Liver (tissue), 9 donors: ENCODE measurements around the gene IYD. TPM values are rescaled to one million over a fixed set of nuclear protein-coding genes. Genes with fewer than 3 reads are reported as not detected.
A peak's percentile ranks its signal among the peaks of the same experiment; 100 is the strongest.

ENCODE experiments used
- DNase-seq: peaks from one replicate; pipeline ENCODE4 v3.0.0-alpha.2; 2017; ENCODE audit warnings: low spot score
- H3K27ac ChIP-seq, 2 donors: one replicate each; pipeline ENCODE4 v1.7.0; 2013; ENCODE audit warnings: inconsistent platforms in 2 of 2, low read length in 2 of 2, control low read depth in 1 of 2, low read depth in 1 of 2, mild to moderate bottlenecking in 1 of 2
- H3K27me3 ChIP-seq, 4 donors: one replicate each; pipeline versions ENCODE4 v1.6.1 to v1.7.0; 2013; ENCODE audit warnings: low read length in 3 of 4, inconsistent platforms in 1 of 4, mild to moderate bottlenecking in 1 of 4, moderate library complexity in 1 of 4; ENCODE audit not compliant: control insufficient read depth in 4 of 4, insufficient read depth in 4 of 4
- H3K36me3 ChIP-seq, 4 donors: one replicate each; pipeline versions ENCODE4 v1.6.1 to v1.7.0; 2013; ENCODE audit warnings: low read length in 3 of 4, mild to moderate bottlenecking in 3 of 4, low read depth in 1 of 4, moderate library complexity in 1 of 4; ENCODE audit not compliant: control insufficient read depth in 4 of 4, insufficient read depth in 3 of 4
- H3K4me1 ChIP-seq, 4 donors: one replicate each; pipeline versions ENCODE4 v1.6.1 to v1.7.0; 2013; ENCODE audit warnings: low read length in 3 of 4, mild to moderate bottlenecking in 3 of 4, moderate library complexity in 1 of 4; ENCODE audit not compliant: control insufficient read depth in 4 of 4, insufficient read depth in 4 of 4
- H3K4me3 ChIP-seq, 3 donors: one replicate each; pipeline versions ENCODE4 v1.6.1 to v1.7.0; 2013; ENCODE audit warnings: low read length in 3 of 3, control low read depth in 1 of 3, low read depth in 1 of 3, mild to moderate bottlenecking in 1 of 3
- H3K9ac ChIP-seq, 2 donors: one replicate each; pipeline ENCODE4 v1.7.0; 2013; ENCODE audit warnings: low read length in 2 of 2, mild to moderate bottlenecking in 2 of 2, moderate library complexity in 2 of 2, control low read depth in 1 of 2, low read depth in 1 of 2
- H3K9me3 ChIP-seq, 4 donors: one replicate each; pipeline versions ENCODE4 v1.6.1 to v1.7.0; 2013; ENCODE audit warnings: low read length in 3 of 4; ENCODE audit not compliant: control insufficient read depth in 4 of 4
- CTCF ChIP-seq: fragments of 150-350 bp; IDR thresholded peaks from 2 replicates; pipeline ENCODE4 v1.5.1; 2017; ENCODE audit warnings: improper control_type of control experiment, low read depth, low read length; ENCODE audit not compliant: missing input control
- EGR1 ChIP-seq, 2 donors: IDR thresholded peaks; 2 replicates each; pipeline ENCODE4 v1.6.1; 2016 to 2018; ENCODE audit warnings: antibody characterized with exemption in 2 of 2, low read depth in 2 of 2
- FOXA1 ChIP-seq: IDR thresholded peaks from 2 replicates; pipeline ENCODE4 v1.6.1; 2016; ENCODE audit warnings: antibody characterized with exemption
- FOXA2 ChIP-seq: IDR thresholded peaks from 2 replicates; pipeline ENCODE4 v1.6.1; 2016; ENCODE audit warnings: antibody characterized with exemption
- GABPA ChIP-seq, 2 donors: IDR thresholded peaks in 1 of 2; conservative IDR thresholded peaks in 1 of 2; 2 replicates each; pipeline ENCODE4 v1.6.1; 2016; ENCODE audit warnings: antibody characterized with exemption in 2 of 2, mild to moderate bottlenecking in 1 of 2, moderate library complexity in 1 of 2
- HNF4A ChIP-seq, 2 donors: conservative IDR thresholded peaks; 2 replicates each; pipeline ENCODE4 v1.6.1; 2016; ENCODE audit warnings: antibody characterized with exemption in 2 of 2, mild to moderate bottlenecking in 2 of 2
- HNF4G ChIP-seq: IDR thresholded peaks from 2 replicates; pipeline ENCODE4 v1.6.1; 2016; ENCODE audit warnings: antibody characterized with exemption
- JUND ChIP-seq, 2 donors: IDR thresholded peaks; 2 replicates each; pipeline ENCODE4 v1.6.1; 2016; ENCODE audit warnings: antibody characterized with exemption in 2 of 2
- NR2F2 ChIP-seq: IDR thresholded peaks from 2 replicates; pipeline ENCODE4 v1.6.1; 2016; ENCODE audit warnings: antibody characterized with exemption
- RAD21 ChIP-seq, 2 donors: IDR thresholded peaks; 2 replicates each; pipeline ENCODE4 v1.6.1; 2016; ENCODE audit warnings: antibody characterized with exemption in 2 of 2, mild to moderate bottlenecking in 2 of 2
- REST ChIP-seq: IDR thresholded peaks from 2 replicates; pipeline ENCODE4 v1.6.1; 2016; ENCODE audit warnings: antibody characterized with exemption, mild to moderate bottlenecking
- RXRA ChIP-seq, 2 donors: IDR thresholded peaks; 2 replicates each; pipeline ENCODE4 v1.6.1; 2017 to 2018; ENCODE audit warnings: antibody characterized with exemption in 2 of 2, mild to moderate bottlenecking in 1 of 2
- SP1 ChIP-seq: IDR thresholded peaks from 2 replicates; pipeline ENCODE4 v1.6.1; 2018; ENCODE audit warnings: antibody characterized with exemption, mild to moderate bottlenecking
- TAF1 ChIP-seq: conservative IDR thresholded peaks from 2 replicates; pipeline ENCODE4 v1.6.1; 2016; ENCODE audit warnings: antibody characterized with exemption, mild to moderate bottlenecking
- YY1 ChIP-seq: IDR thresholded peaks from 2 replicates; pipeline ENCODE4 v1.6.1; 2016; ENCODE audit warnings: antibody characterized with exemption, mild to moderate bottlenecking
- ZBTB33 ChIP-seq: IDR thresholded peaks from 2 replicates; pipeline ENCODE4 v1.6.1; 2016; ENCODE audit warnings: antibody characterized with exemption
- WGBS: extraction: QIAGEN DNeasy Blood & Tissue Kit; methylation state at CpG from one replicate; pipeline ENCODE4 v1.1.7; 2013; 5-methylcytosine and 5-hydroxymethylcytosine counted together
- polyA plus RNA-seq, 2 donors: library from polyadenylated mRNA; stranded (reverse) in 1 of 2; unstranded in 1 of 2; fragments of 200-250 nt in 1 of 2; fragments of >200 nt in 1 of 2; fragmentation: Nextera tagmentation in 1 of 2; extraction: Ambion mirVana in 1 of 2; gene quantifications; one replicate each; pipeline versions ENCODE4 v1.2.1 to v1.2.3, GENCODE V29; 2013 to 2015
- total RNA-seq, 2 donors: library from RNA; depleted of rRNA; stranded (reverse); fragments of >200 nt; gene quantifications; one replicate each; pipeline ENCODE4 v1.2.3, GENCODE V29; 2014
- TF ChIP-seq, protein P1 (sequence below): IDR thresholded peaks from 2 replicates; pipeline ENCODE4 v1.6.1; 2016; ENCODE audit warnings: antibody characterized with exemption
- TF ChIP-seq, protein P2 (sequence below): IDR thresholded peaks from 2 replicates; pipeline ENCODE4 v1.6.1; 2016; ENCODE audit warnings: antibody characterized with exemption
- donor health status: healthy.
- donor health status: healthy.
- donor health status: healthy.
- donor health status: healthy.
- donor health status: healthy.

The IYD gene
- total and polyA plus RNA-seq, 4 donors, result 1.6 to 6.2 (median 2.6) TPM

DNA sequence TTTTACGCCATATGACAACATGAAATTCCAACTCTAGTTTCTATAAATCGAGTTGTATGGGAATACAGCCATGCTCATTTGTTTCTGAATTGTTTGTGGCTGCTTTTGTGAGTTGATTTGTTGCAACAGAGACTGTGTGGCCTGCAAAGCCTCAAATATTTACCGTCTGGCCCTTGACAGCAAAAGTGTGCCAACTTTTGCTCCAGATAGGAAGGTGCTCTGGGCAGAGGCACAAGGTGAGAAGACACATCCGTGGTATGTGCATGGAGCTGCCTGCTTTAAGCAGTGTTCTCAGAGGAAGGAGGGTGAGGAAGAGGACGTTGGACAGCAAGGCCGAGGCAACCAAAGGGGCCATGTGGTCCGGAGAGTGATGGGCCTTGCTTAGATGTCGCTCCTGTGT, 57.4 kb downstream of the IYD start:
- WGBS, result 49% methylated on average over 8 of the region's 8 CpGs
- H3K9me3 ChIP-seq, result no peaks in the 10 kb centered on the region
- no peaks in the 10 kb centered on the region for H3K27me3 ChIP-seq
- TF ChIP-seq HNF4A (conservative IDR thresholded peaks at IDR 0.05) (peak; percentile 40 to 57), SP1 (peak; percentile 23), RAD21 (IDR thresholded peaks at IDR 0.05) (peak; percentile 47 to 70), YY1 (peak; percentile 32), FOXA1 (no peak), EGR1 (IDR thresholded peaks at IDR 0.05; ENCODE audit: low read depth in 2 of 2) (no peak), TAF1 (no peak), RXRA (IDR thresholded peaks at IDR 0.05) (peak; percentile 48 to 72)
- TF ChIP-seq, protein P1, sequence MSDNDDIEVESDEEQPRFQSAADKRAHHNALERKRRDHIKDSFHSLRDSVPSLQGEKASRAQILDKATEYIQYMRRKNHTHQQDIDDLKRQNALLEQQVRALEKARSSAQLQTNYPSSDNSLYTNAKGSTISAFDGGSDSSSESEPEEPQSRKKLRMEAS, result peak; percentile 47
- TF ChIP-seq, protein P2, sequence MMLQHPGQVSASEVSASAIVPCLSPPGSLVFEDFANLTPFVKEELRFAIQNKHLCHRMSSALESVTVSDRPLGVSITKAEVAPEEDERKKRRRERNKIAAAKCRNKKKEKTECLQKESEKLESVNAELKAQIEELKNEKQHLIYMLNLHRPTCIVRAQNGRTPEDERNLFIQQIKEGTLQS, result no peak
- no peaks in the 10 kb centered on the region for H3K36me3 ChIP-seq
- H3K27ac ChIP-seq, result peak overlapping the region in 1 of 2 donors; percentile 22
- no peak overlapping the region for H3K4me3 ChIP-seq
- peaks cover 0 to 23% (median 12%) of the 10 kb centered on the region in 4 donors for H3K4me1 ChIP-seq
- H3K9ac ChIP-seq, result no peak overlapping the region
- no peak for DNase-seq

DNA sequence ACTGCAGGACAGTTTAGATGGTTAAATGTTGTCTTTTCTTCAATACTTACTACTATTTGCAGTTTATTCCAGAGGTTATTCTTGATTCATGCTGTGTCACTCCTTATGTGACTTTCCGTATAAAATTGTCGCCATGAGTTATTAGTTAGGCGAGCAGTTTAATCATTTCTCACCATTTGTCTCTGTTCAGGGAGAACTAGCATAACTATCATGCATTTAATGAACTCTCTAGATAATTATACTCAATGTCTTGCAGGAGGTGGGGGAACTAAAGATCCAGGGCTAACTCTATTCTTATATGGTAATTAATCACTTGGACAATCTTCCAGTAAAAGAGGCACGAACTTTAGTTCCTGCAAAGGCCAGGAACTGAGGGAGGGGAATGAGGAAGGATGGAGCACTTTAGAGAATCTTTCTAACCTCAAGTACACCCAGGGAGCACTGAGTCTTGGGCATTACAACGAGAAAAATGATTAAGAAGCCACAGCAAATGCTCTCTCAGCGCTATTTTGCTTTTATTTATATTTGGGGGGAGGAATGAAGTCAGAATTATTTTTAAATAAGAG, 58.3 kb downstream of the IYD start:
- no peak overlapping the region for H3K4me3 ChIP-seq
- H3K27ac ChIP-seq, result no peak overlapping the region
- DNase-seq, result no peak
- H3K4me1 ChIP-seq, result peaks cover 0 to 23% (median 12%) of the 10 kb centered on the region in 4 donors
- TF ChIP-seq RAD21 (IDR thresholded peaks at IDR 0.05) (no peak), NR2F2 (peak; percentile 26), TAF1 (no peak), FOXA2 (no peak), FOXA1 (no peak), JUND (IDR thresholded peaks at IDR 0.05) (no peak), YY1 (no peak)
- H3K9me3 ChIP-seq, result no peaks in the 10 kb centered on the region
- H3K36me3 ChIP-seq, result no peaks in the 10 kb centered on the region
- 80% methylated on average over 6 of the region's 6 CpGs for WGBS
- no peaks in the 10 kb centered on the region for H3K27me3 ChIP-seq
- no peak overlapping the region for H3K9ac ChIP-seq

DNA sequence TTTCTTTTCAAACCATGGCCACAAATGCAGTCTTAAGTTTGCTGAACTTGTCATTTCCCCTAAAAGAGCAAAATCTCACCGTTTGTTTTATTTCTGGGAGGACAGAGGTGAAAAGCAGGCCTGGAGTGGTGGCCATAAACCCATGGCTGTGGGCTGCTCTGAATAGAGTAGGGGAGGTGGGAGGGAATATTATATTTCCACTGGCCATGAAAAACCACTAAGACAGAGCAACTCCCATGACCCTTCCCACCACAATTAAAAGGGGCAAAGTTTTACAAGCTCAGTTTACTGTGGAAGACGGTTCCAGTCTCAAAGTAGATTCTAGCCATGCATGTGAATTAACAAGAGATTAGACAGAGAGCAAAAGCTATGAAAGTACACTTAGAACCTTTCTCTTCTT, 59.0 kb downstream of the IYD start:
- H3K4me3 ChIP-seq, result no peak overlapping the region
- no peaks in the 10 kb centered on the region for H3K27me3 ChIP-seq
- H3K9ac ChIP-seq, result no peak overlapping the region
- H3K36me3 ChIP-seq, result no peaks in the 10 kb centered on the region
- TF ChIP-seq REST, result no peak
- no peak for TF ChIP-seq JUND (IDR thresholded peaks at IDR 0.05)
- TF ChIP-seq, protein P2, result no peak
- TF ChIP-seq ZBTB33, result no peak
- no peak for TF ChIP-seq FOXA2
- no peak for TF ChIP-seq CTCF
- no peak for TF ChIP-seq EGR1 (IDR thresholded peaks at IDR 0.05; ENCODE audit: low read depth in 2 of 2)
- no peak for TF ChIP-seq SP1
- TF ChIP-seq NR2F2, result no peak
- no peak for TF ChIP-seq HNF4A (conservative IDR thresholded peaks at IDR 0.05)
- TF ChIP-seq TAF1, result no peak
- TF ChIP-seq, protein P1, result no peak
- TF ChIP-seq YY1, result no peak
- TF ChIP-seq HNF4G, result no peak
- no peak for TF ChIP-seq GABPA (IDR thresholded peaks at IDR 0.05 in 1 of 2, conservative IDR thresholded peaks at IDR 0.05 in 1 of 2)
- TF ChIP-seq FOXA1, result no peak
- TF ChIP-seq RAD21 (IDR thresholded peaks at IDR 0.05), result no peak
- H3K9me3 ChIP-seq, result no peaks in the 10 kb centered on the region
- no peak overlapping the region for H3K27ac ChIP-seq
- DNase-seq, result no peak
- peaks cover 0 to 23% (median 12%) of the 10 kb centered on the region in 4 donors for H3K4me1 ChIP-seq
- 89% methylated on average over 2 of the region's 2 CpGs for WGBS
